Natural killer cell (primary cell): ENCODE data around the gene KAT6B. TPM values are rescaled to one million over a fixed set of nuclear protein-coding genes. Genes with fewer than 3 reads are reported as not detected.

ENCODE experiments used
- ATAC-seq, 3 donors: fragments of 150-1000 bp in 2 of 3; fragments of 200-7000 bp in 1 of 3; cut with Tn5 transposase; 1 replicate in 1 of 3; 2 replicates in 2 of 3; pipeline ENCODE4 v1.10.0; 2021; ENCODE audit warnings: mild to moderate bottlenecking in 2 of 3, moderate library complexity in 2 of 3
- DNase-seq, 2 donors: peaks; one replicate each; pipeline versions ENCODE4 v3.0.0 to v3.0.0-alpha.2; 2013 to 2021; ENCODE audit warnings: mixed read lengths in 1 of 2
- H3K27ac ChIP-seq: one replicate; pipeline ENCODE4 v1.5.1; 2013; ENCODE audit warnings: mild to moderate bottlenecking, low read length
- H3K27me3 ChIP-seq: one replicate; pipeline ENCODE4 v1.6.1; 2013; ENCODE audit warnings: low read length; ENCODE audit not compliant: control insufficient read depth, insufficient read depth
- H3K36me3 ChIP-seq: one replicate; pipeline ENCODE4 v1.6.1; 2013; ENCODE audit warnings: low read length; ENCODE audit not compliant: control insufficient read depth, insufficient read depth
- H3K4me1 ChIP-seq: one replicate; pipeline ENCODE4 v1.6.1; 2013; ENCODE audit warnings: low read length; ENCODE audit not compliant: control insufficient read depth, insufficient read depth
- H3K4me3 ChIP-seq: one replicate; pipeline ENCODE4 v1.5.1; 2013; ENCODE audit warnings: low read length
- H3K9me3 ChIP-seq: one replicate; pipeline ENCODE4 v1.6.1; 2013; ENCODE audit warnings: low read length; ENCODE audit not compliant: control insufficient read depth, insufficient read depth
- H3K27ac Mint-ChIP-seq, 2 donors: one replicate each; pipeline ENCODE4 v1.8.0; 2022; ENCODE audit warnings: mild to moderate bottlenecking in 2 of 2, mixed read lengths in 2 of 2, moderate library complexity in 1 of 2
- H3K27me3 Mint-ChIP-seq, 2 donors: one replicate each; pipeline ENCODE4 v1.8.0; 2022; ENCODE audit warnings: low read depth in 2 of 2, mixed read lengths in 2 of 2
- H3K36me3 Mint-ChIP-seq: one replicate; pipeline ENCODE4 v1.8.0; 2022; ENCODE audit warnings: mixed read lengths
- H3K4me1 Mint-ChIP-seq, 2 donors: one replicate each; pipeline ENCODE4 v1.8.0; 2022; ENCODE audit warnings: mixed read lengths in 2 of 2
- H3K4me3 Mint-ChIP-seq: one replicate; pipeline ENCODE4 v1.8.0; 2022; ENCODE audit warnings: mild to moderate bottlenecking, moderate library complexity, mixed read lengths
- H3K9me3 Mint-ChIP-seq, 2 donors: one replicate each; pipeline ENCODE4 v1.8.0; 2022; ENCODE audit warnings: mixed read lengths in 2 of 2
- CTCF ChIP-seq: fragments of 200-600 bp; IDR thresholded peaks from one replicate; pipeline ENCODE4 v1.8.0; 2022; ENCODE audit warnings: antibody characterized with exemption
- WGBS: methylation state at CpG from one replicate; pipeline ENCODE4 v1.1.7; 2013; ENCODE audit warnings: missing lambda C conversion rate; ENCODE audit not compliant: insufficient coverage; 5-methylcytosine and 5-hydroxymethylcytosine counted together
- intact Hi-C: fragments of 100-400 bp; cut with micrococcal nuclease; formaldehyde crosslinking; loops from one replicate; pipeline ENCODE4 v1.14.2; 2022
- total RNA-seq, 4 donors: library from RNA; stranded (reverse); fragments of 120-200 nt in 1 of 4; gene quantifications; one replicate each; pipeline versions ENCODE4 v1.2.3 to v1.2.4, GENCODE V29; 2013 to 2022

KAT6B gene
- total RNA-seq, 3 donors from 2014 or later (not counting 1 experiment from before 2014, with no cell fraction given), result 117 to 133 (median 121) TPM

- H3K4me3 Mint-ChIP-seq, result no peak overlapping the region
- H3K4me3 ChIP-seq, result no peak overlapping the region
- no peaks in the 10 kb centered on the region for H3K27me3 Mint-ChIP-seq
- H3K27ac Mint-ChIP-seq, result peak overlapping the region; percentile 51 to 72
- H3K9me3 Mint-ChIP-seq, result no peaks in the 10 kb centered on the region
- H3K4me1 Mint-ChIP-seq, result peaks cover 40% of the 10 kb centered on the region in 2 donors
- ATAC-seq, result no peak
- no peaks in the 10 kb centered on the region for H3K36me3 Mint-ChIP-seq
- no peaks in the 10 kb centered on the region for H3K27me3 ChIP-seq
- no peak overlapping the region for H3K27ac ChIP-seq
- peaks cover 12% of the 10 kb centered on the region for H3K4me1 ChIP-seq
- intact Hi-C loops, result no loop called here
- no peaks in the 10 kb centered on the region for H3K36me3 ChIP-seq
- no peak for DNase-seq
- no peak for TF ChIP-seq CTCF
- no peaks in the 10 kb centered on the region for H3K9me3 ChIP-seq
These were observed 25.4 kb downstream of the KAT6B start for GRCh38 chr10:74851831-74852230.

DNA sequence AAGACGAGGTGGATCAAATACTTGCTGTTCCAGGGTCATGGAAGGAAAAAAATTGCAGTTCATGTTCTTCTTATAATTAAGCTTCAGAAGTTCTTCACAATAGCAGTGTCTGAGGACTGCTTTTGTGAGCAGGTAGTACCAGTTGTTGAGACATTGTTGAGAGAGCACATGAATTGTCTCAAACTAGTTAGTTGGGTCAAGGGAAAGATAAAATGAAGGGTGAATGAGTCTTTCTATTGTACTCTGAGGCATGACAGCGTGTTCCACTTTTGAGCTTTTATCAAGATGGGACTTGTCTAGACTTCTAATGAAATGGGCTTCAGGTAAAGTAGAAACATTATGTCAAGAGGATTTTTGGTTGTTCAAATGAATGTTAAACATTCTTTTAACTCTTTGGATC is 26.0 kb downstream of the KAT6B start:
- no peak overlapping the region for H3K4me3 Mint-ChIP-seq
- ATAC-seq, result no peak
- no peak for DNase-seq
- no peak overlapping the region for H3K27ac ChIP-seq
- no peak for TF ChIP-seq CTCF
- H3K4me1 ChIP-seq, result peaks cover 12% of the 10 kb centered on the region
- WGBS, result 93% methylated on average over 2 of the region's 2 CpGs
- H3K27ac Mint-ChIP-seq, result peak overlapping the region; percentile 51 to 72
- no peaks in the 10 kb centered on the region for H3K27me3 ChIP-seq
- H3K4me3 ChIP-seq, result no peak overlapping the region
- intact Hi-C loops, result no loop called here
- peaks cover 43% of the 10 kb centered on the region in 2 donors for H3K4me1 Mint-ChIP-seq
- H3K36me3 Mint-ChIP-seq, result no peaks in the 10 kb centered on the region
- no peaks in the 10 kb centered on the region for H3K9me3 ChIP-seq
- H3K9me3 Mint-ChIP-seq, result no peaks in the 10 kb centered on the region
- no peaks in the 10 kb centered on the region for H3K27me3 Mint-ChIP-seq
- no peaks in the 10 kb centered on the region for H3K36me3 ChIP-seq

DNA sequence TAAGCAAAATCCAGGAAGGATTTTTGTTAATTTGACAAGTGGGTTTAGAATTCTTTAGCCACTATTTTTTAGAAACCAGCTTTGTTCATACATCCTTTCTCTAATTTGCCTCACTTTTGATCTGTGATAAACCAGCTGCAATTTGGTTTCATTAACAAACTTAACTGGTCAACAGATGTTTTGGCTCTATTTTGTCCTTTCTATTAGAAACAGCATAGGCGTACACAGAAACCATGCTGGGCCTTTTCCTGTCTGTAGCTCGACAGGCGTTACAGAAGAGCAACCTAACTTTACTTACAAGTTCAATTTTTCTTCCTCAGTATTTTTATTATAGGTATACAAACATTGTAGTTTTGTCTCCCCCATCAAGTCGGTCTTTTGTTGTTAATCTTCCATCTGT is 28.2 kb downstream of the KAT6B start:
- intact Hi-C loops, result no loop called here
- Mint-ChIP-seq H3K27ac (peak overlapping the region; percentile 73 to 77), H3K27me3 (no peaks in the 10 kb centered on the region), H3K4me3 (peak overlapping the region; percentile 71), H3K4me1 (peaks cover 45 to 47% of the 10 kb centered on the region in 2 donors), H3K36me3 (no peaks in the 10 kb centered on the region), H3K9me3 (no peaks in the 10 kb centered on the region)
- Histone ChIP-seq H3K27me3 (no peaks in the 10 kb centered on the region), H3K4me3 (no peak overlapping the region), H3K4me1 (peaks cover 12% of the 10 kb centered on the region), H3K27ac (peak overlapping the region; percentile 65), H3K36me3 (no peaks in the 10 kb centered on the region), H3K9me3 (no peaks in the 10 kb centered on the region)
- no peak for DNase-seq
- peak in 1 of 3 donors; percentile 53 for ATAC-seq
- TF ChIP-seq CTCF, result no peak
- WGBS, result 45% methylated on average over 2 of the region's 4 CpGs

DNA sequence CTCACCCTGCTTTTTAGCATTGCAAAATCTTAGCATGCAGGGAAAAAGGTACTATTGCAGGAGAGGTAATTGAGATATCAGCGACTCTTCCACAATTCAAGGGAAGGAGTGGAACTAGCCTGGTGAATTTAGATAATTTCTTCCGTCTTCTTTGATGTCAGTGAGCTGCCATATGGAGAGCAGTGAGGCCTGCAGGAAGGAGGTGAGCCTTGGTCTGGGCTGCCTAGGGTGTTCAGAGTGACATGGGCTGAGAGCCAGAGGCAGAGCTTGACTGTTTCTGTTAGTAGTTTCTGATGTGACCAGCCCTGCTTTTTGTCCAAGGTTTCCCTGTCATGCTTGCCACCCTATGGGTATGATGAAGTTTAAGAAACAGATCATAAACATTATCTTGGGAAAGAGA is 28.6 kb downstream of the KAT6B start:
- Histone ChIP-seq H3K36me3 (no peaks in the 10 kb centered on the region), H3K4me3 (no peak overlapping the region), H3K27ac (peak overlapping the region; percentile 65), H3K9me3 (no peaks in the 10 kb centered on the region), H3K4me1 (peaks cover 12% of the 10 kb centered on the region), H3K27me3 (no peaks in the 10 kb centered on the region)
- Mint-ChIP-seq H3K4me1 (peaks cover 45 to 51% of the 10 kb centered on the region in 2 donors), H3K36me3 (no peaks in the 10 kb centered on the region), H3K27ac (peak overlapping the region; percentile 73 to 77), H3K4me3 (peak overlapping the region; percentile 71), H3K27me3 (no peaks in the 10 kb centered on the region), H3K9me3 (no peaks in the 10 kb centered on the region)
- 50% methylated on average over 2 of the region's 2 CpGs for WGBS
- ATAC-seq (peak in 2 of 3 donors; percentile 38 to 66), DNase-seq (no peak)
- intact Hi-C loops, result no loop called here
- TF ChIP-seq CTCF, result no peak
